ENCODE data around the gene TPPP3. TPM values are rescaled to one million over a fixed set of nuclear protein-coding genes. Genes with fewer than 3 reads are reported as not detected.
"Not testable (repeated sequence)": the region's sequence is repeated elsewhere in the genome, so short reads cannot be mapped to it uniquely, and the experiment has no call there.

TPPP3 gene
- total RNA-seq, 1 donor from 2014 or later, result 29.7 TPM

GRCh38 chr16:67419502-67419901 is 26.2 kb upstream of the TPPP3 start:
- DNase-seq (no peak), ATAC-seq (no peak)
- Histone ChIP-seq H3K4me1 (peaks cover 11% of the 10 kb centered on the region), H3K9me3 (no peaks in the 10 kb centered on the region), H3K27me3 (peaks cover under 1% of the 10 kb centered on the region), H3K4me3 (no peak overlapping the region), H3K27ac (no peak overlapping the region), H3K36me3 (no peaks in the 10 kb centered on the region)
- TF ChIP-seq CTCF (IDR thresholded peaks at IDR 0.05), result no peak
- intact Hi-C loops (cut with DNase I), result no loop called here

- H3K4me1 ChIP-seq, result peaks cover 16% of the 10 kb centered on the region
- H3K9me3 ChIP-seq, result no peaks in the 10 kb centered on the region
- ATAC-seq (no peak), DNase-seq (no peak)
- H3K36me3 ChIP-seq, result no peaks in the 10 kb centered on the region
- no peak overlapping the region for H3K27ac ChIP-seq
- H3K4me3 ChIP-seq, result no peak overlapping the region
- intact Hi-C loops (cut with DNase I), result no loop called here
- H3K27me3 ChIP-seq, result no peaks in the 10 kb centered on the region
- TF ChIP-seq CTCF (IDR thresholded peaks at IDR 0.05), result no peak
Measured at GRCh38 chr16:67417333-67418061, 24.2 kb upstream of the TPPP3 start.

- H3K4me3 ChIP-seq, result peak within 1 kb of the TSS; percentile 82
- peaks cover 16% of the 10 kb centered on the region for H3K4me1 ChIP-seq
- H3K27ac ChIP-seq, result peak within 1 kb of the TSS; percentile 90
- intact Hi-C loops (cut with DNase I), result no loop called here
- TF ChIP-seq CTCF (IDR thresholded peaks at IDR 0.05), result peak; percentile 53
- no peaks in the 10 kb centered on the region for H3K27me3 ChIP-seq
- ATAC-seq, result peak; percentile 98
- DNase-seq, result peak; percentile 91
- no peaks in the 10 kb centered on the region for H3K36me3 ChIP-seq
- no peaks in the 10 kb centered on the region for H3K9me3 ChIP-seq
Measured at GRCh38 chr16:67415872-67416793, 22.8 kb upstream of the TPPP3 start, which contains the start of gene ZDHHC1. Gene ZDHHC1, minus strand, starts transcription at chr16:67416477. Its CDS starts 8,702 bp downstream, at chr16:67407775.

GRCh38 chr16:67415421-67415820 is 22.1 kb upstream of the TPPP3 start:
- ATAC-seq; intact Hi-C loops (cut with DNase I); H3K9me3 ChIP-seq; H3K27me3 ChIP-seq; DNase-seq; H3K36me3 ChIP-seq: not testable (repeated sequence)
- H3K4me3 ChIP-seq, result peak overlapping the region; percentile 82
- H3K27ac ChIP-seq, result peak overlapping the region; percentile 90
- H3K4me1 ChIP-seq, result peaks cover 16% of the 10 kb centered on the region

GRCh38 chr16:67413978-67414911 is 20.9 kb upstream of the TPPP3 start:
- peaks cover 16% of the 10 kb centered on the region for H3K4me1 ChIP-seq
- no peak overlapping the region for H3K4me3 ChIP-seq
- no peak for TF ChIP-seq CTCF (IDR thresholded peaks at IDR 0.05)
- H3K27me3 ChIP-seq, result no peaks in the 10 kb centered on the region
- peak overlapping the region; percentile 24 for H3K27ac ChIP-seq
- H3K9me3 ChIP-seq, result no peaks in the 10 kb centered on the region
- DNase-seq, result no peak
- ATAC-seq, result no peak
- intact Hi-C loops (cut with DNase I), result no loop called here
- H3K36me3 ChIP-seq, result no peaks in the 10 kb centered on the region
